H1 (cell line): Measurements from ENCODE around the gene NME3. TPM values are rescaled to one million over a fixed set of nuclear protein-coding genes. Genes with fewer than 3 reads are reported as not detected.

Experiments used
- CTCF ChIA-PET: fragments of 300-600 bp; sonication (Branson Sonifier 250); formaldehyde crosslinking; loops from one replicate; lab custom pipeline; 2021; ENCODE audit not compliant: partially characterized antibody; lab: Charles Lee
- POLR2A ChIA-PET: fragments of 300-600 bp; sonication (Branson Sonifier 250); formaldehyde crosslinking; loops from one replicate; lab custom pipeline; 2021; ENCODE audit warnings: inconsistent platforms; ENCODE audit not compliant: partially characterized antibody; lab: Charles Lee
- DNase-seq, 2 experiments: peaks; one replicate each; pipeline versions ENCODE4 v3.0.0 to v3.0.0-alpha.2; 2010 to 2022; ENCODE audit warnings: low spot score in 2 of 2, low read depth in 1 of 2, mixed read lengths in 1 of 2
- FAIRE-seq: peaks from 2 replicates; lab custom pipeline; 2011; peaks lifted over from hg19 to GRCh38; lab: Jason Lieb, UNC
- H2AFZ ChIP-seq: 2 replicates; pipeline ENCODE4 v1.8.1; 2012; ENCODE audit warnings: low read length, inconsistent platforms
- H2AK5ac ChIP-seq: 2 replicates; pipeline ENCODE4 v1.6.1; 2013; ENCODE audit warnings: low read depth, low read length
- H2BK120ac ChIP-seq: replicated peaks from 2 replicates; pipeline ENCODE3; 2013; ENCODE audit warnings: low read depth, low read length, inconsistent platforms
- H2BK12ac ChIP-seq: 2 replicates; pipeline ENCODE4 v1.6.1; 2013; ENCODE audit warnings: low read depth, low read length
- H2BK15ac ChIP-seq: 2 replicates; pipeline ENCODE4 v1.6.1; 2013; ENCODE audit warnings: low read length
- H2BK20ac ChIP-seq: 2 replicates; pipeline ENCODE4 v1.6.1; 2013; ENCODE audit warnings: low read length
- H2BK5ac ChIP-seq: 2 replicates; pipeline ENCODE4 v1.6.1; 2013; ENCODE audit warnings: low read depth, low read length
- H3K14ac ChIP-seq: 2 replicates; pipeline ENCODE4 v1.6.1; 2013; ENCODE audit warnings: inconsistent platforms; ENCODE audit not compliant: insufficient read length
- H3K18ac ChIP-seq: 2 replicates; pipeline ENCODE4 v1.6.1; 2013; ENCODE audit warnings: low read length; ENCODE audit errors: extremely low read depth
- H3K23ac ChIP-seq: 2 replicates; pipeline ENCODE4 v1.6.1; 2013; ENCODE audit warnings: inconsistent platforms; ENCODE audit not compliant: insufficient read length
- H3K23me2 ChIP-seq: 2 replicates; pipeline ENCODE4 v1.6.1; 2013; ENCODE audit warnings: low read depth, low read length
- H3K27ac ChIP-seq: 2 replicates; pipeline ENCODE4 v1.6.1; 2011; ENCODE audit warnings: low read depth, low read length, inconsistent platforms
- H3K27me3 ChIP-seq, 4 experiments: replicated peaks in 1 of 4; 1 replicate in 1 of 4; 2 replicates in 3 of 4; pipeline versions ENCODE4 v1.6.1 to v1.8.1; 2011 to 2013; ENCODE audit warnings: low read length in 3 of 4, mild to moderate bottlenecking in 3 of 4, inconsistent platforms in 2 of 4, mixed read lengths in 2 of 4, moderate library complexity in 1 of 4; ENCODE audit not compliant: control insufficient read depth in 3 of 4, insufficient read depth in 3 of 4; ENCODE audit errors: extremely low read depth in 1 of 4
- H3K36me3 ChIP-seq, 4 experiments: 2 replicates each; pipeline versions ENCODE4 v1.6.1 to v1.8.1; 2011 to 2013; ENCODE audit warnings: mild to moderate bottlenecking in 4 of 4, low read length in 3 of 4, moderate library complexity in 2 of 4, control low read depth in 1 of 4, inconsistent platforms in 1 of 4; ENCODE audit not compliant: insufficient read depth in 4 of 4, control insufficient read depth in 2 of 4
- H3K4ac ChIP-seq: replicated peaks from 2 replicates; pipeline ENCODE3; 2013; ENCODE audit warnings: low read length, low read depth, mixed read lengths, inconsistent platforms; ENCODE audit not compliant: insufficient read length
- H3K4me1 ChIP-seq, 4 experiments: replicated peaks in 1 of 4; 1 replicate in 1 of 4; 2 replicates in 3 of 4; pipeline versions ENCODE4 v1.6.1 to v1.8.1; 2011 to 2013; ENCODE audit warnings: low read length in 3 of 4, inconsistent platforms in 2 of 4, mixed read lengths in 1 of 4; ENCODE audit not compliant: insufficient read depth in 4 of 4, control insufficient read depth in 3 of 4
- H3K4me2 ChIP-seq, 2 experiments: 2 replicates each; pipeline versions ENCODE4 v1.6.1 to v1.8.1; 2011 to 2013; ENCODE audit warnings: low read depth in 2 of 2, low read length in 2 of 2, control low read depth in 1 of 2, inconsistent platforms in 1 of 2, mild to moderate bottlenecking in 1 of 2; ENCODE audit not compliant: insufficient read depth in 1 of 2
- H3K4me3 ChIP-seq, 4 experiments: fragments of 200-600, 300-600 bp in 1 of 4; sonication (generic), shearing (Covaris generic), sonication (Bioruptor Twin) in 1 of 4; 2 replicates each; pipeline versions ENCODE4 v1.5.1 to v1.8.1; 2011 to 2016; ENCODE audit warnings: low read length in 4 of 4, low read depth in 3 of 4, control low read depth in 2 of 4, inconsistent platforms in 2 of 4, mild to moderate bottlenecking in 2 of 4, mixed read lengths in 1 of 4, moderate library complexity in 1 of 4; ENCODE audit not compliant: insufficient read depth in 2 of 4; ENCODE audit errors: extremely low read depth in 1 of 4
- H3K56ac ChIP-seq: replicated peaks from 2 replicates; pipeline ENCODE3; 2013; ENCODE audit warnings: low read depth, mild to moderate bottlenecking, mixed read lengths, low read length, inconsistent platforms; ENCODE audit not compliant: insufficient read length
- H3K79me1 ChIP-seq: 2 replicates; pipeline ENCODE4 v1.6.1; 2013; ENCODE audit warnings: low read depth, low read length, control low read depth
- H3K79me2 ChIP-seq, 2 experiments: 2 replicates each; pipeline versions ENCODE4 v1.6.1 to v1.8.1; 2012 to 2013; ENCODE audit warnings: low read length in 2 of 2, mild to moderate bottlenecking in 2 of 2, inconsistent platforms in 1 of 2; ENCODE audit not compliant: insufficient read depth in 2 of 2, control insufficient read depth in 1 of 2
- H3K9ac ChIP-seq, 4 experiments: replicated peaks in 1 of 4; 1 replicate in 1 of 4; 2 replicates in 3 of 4; pipeline versions ENCODE4 v1.6.1 to v1.8.1; 2011 to 2013; ENCODE audit warnings: low read depth in 3 of 4, low read length in 3 of 4, control low read depth in 2 of 4, mild to moderate bottlenecking in 2 of 4, moderate library complexity in 2 of 4, inconsistent platforms in 1 of 4; ENCODE audit errors: extremely low read depth in 1 of 4
- H3K9me3 ChIP-seq, 2 experiments: 2 replicates each; pipeline versions ENCODE4 v1.6.1 to v1.8.1; 2012 to 2013; ENCODE audit warnings: mild to moderate bottlenecking in 2 of 2, moderate library complexity in 2 of 2, control low read depth in 1 of 2, inconsistent platforms in 1 of 2, low read depth in 1 of 2, low read length in 1 of 2, mixed read lengths in 1 of 2; ENCODE audit not compliant: insufficient read depth in 2 of 2
- H4K20me1 ChIP-seq, 2 experiments: replicated peaks in 1 of 2; 2 replicates each; pipeline versions ENCODE3 to v1.8.1; 2011 to 2013; ENCODE audit warnings: inconsistent platforms in 2 of 2, low read length in 2 of 2, mild to moderate bottlenecking in 1 of 2; ENCODE audit not compliant: insufficient read depth in 2 of 2, control insufficient read depth in 1 of 2
- H4K5ac ChIP-seq: 2 replicates; pipeline ENCODE4 v1.6.1; 2013; ENCODE audit warnings: low read length, low read depth, mixed read lengths, inconsistent platforms; ENCODE audit not compliant: insufficient read length
- H4K8ac ChIP-seq: 2 replicates; pipeline ENCODE4 v1.8.0; 2013; ENCODE audit warnings: mild to moderate bottlenecking, moderate library complexity, low read length, inconsistent platforms; ENCODE audit not compliant: insufficient read depth; ENCODE audit errors: extremely low read depth
- H4K91ac ChIP-seq: replicated peaks from 2 replicates; pipeline ENCODE3; 2013; ENCODE audit warnings: low read length, mixed read lengths, inconsistent platforms; ENCODE audit not compliant: insufficient read length
- ASH2L ChIP-seq: fragments of 200-600, 300-600 bp; sonication (generic); IDR thresholded peaks from one replicate; pipeline ENCODE4 v1.7.1; 2017; ENCODE audit warnings: low read length
- CBX8 ChIP-seq: fragments of 300-800, 300-1000 bp; sonication (generic); IDR thresholded peaks from 2 replicates; pipeline ENCODE4 v1.7.1; 2016; ENCODE audit warnings: low read depth, low read length, borderline replicate concordance
- EGR1 ChIP-seq: IDR thresholded peaks from 2 replicates; pipeline ENCODE4 v1.6.1; 2011; ENCODE audit warnings: low read depth, low read length, borderline replicate concordance
- FOSL1 ChIP-seq: IDR thresholded peaks from 2 replicates; pipeline ENCODE4 v1.6.1; 2011; ENCODE audit warnings: mild to moderate bottlenecking, low read depth, low read length, moderate library complexity; ENCODE audit not compliant: insufficient read depth
- JUND ChIP-seq: IDR thresholded peaks from 2 replicates; pipeline ENCODE4 v1.6.1; 2011; ENCODE audit warnings: mild to moderate bottlenecking, improper control_type of control experiment, low read length
- POLR2AphosphoS5 ChIP-seq: IDR thresholded peaks from 2 replicates; pipeline ENCODE4 v1.6.1; 2011; ENCODE audit warnings: low read depth, low read length
- RBBP5 ChIP-seq: IDR thresholded peaks from 2 replicates; pipeline ENCODE4 v1.7.1; 2012; ENCODE audit warnings: low read depth, mild to moderate bottlenecking, inconsistent platforms, low read length, moderate library complexity, borderline replicate concordance
- RFX5 ChIP-seq: IDR thresholded peaks from 2 replicates; pipeline ENCODE4 v1.6.1; 2011; ENCODE audit warnings: low read depth, low read length, improper control_type of control experiment, borderline replicate concordance
- SAP30 ChIP-seq: fragments of 300-600 bp; sonication (generic); IDR thresholded peaks from 2 replicates; pipeline ENCODE4 v1.7.1; 2012; ENCODE audit warnings: low read length, moderate library complexity, mild to moderate bottlenecking, inconsistent platforms; ENCODE audit not compliant: insufficient read depth, insufficient replicate concordance
- SP4 ChIP-seq: IDR thresholded peaks from 2 replicates; pipeline ENCODE4 v1.6.1; 2012; ENCODE audit warnings: low read length, inconsistent platforms
- TEAD4 ChIP-seq: IDR thresholded peaks from 2 replicates; pipeline ENCODE4 v1.6.1; 2012; ENCODE audit warnings: low read depth, low read length, inconsistent platforms, mixed read lengths
- WGBS, 2 experiments: shearing (Covaris generic) in 1 of 2; methylation state at CpG; one replicate each; pipeline versions ENCODE4 v1.1.6 to v1.1.7; 2013 to 2015; ENCODE audit warnings: low lambda C conversion rate in 2 of 2, mixed read lengths in 2 of 2, inconsistent platforms in 1 of 2, low coverage in 1 of 2, missing lambda C conversion rate in 1 of 2; ENCODE audit not compliant: insufficient replicate concordance in 2 of 2, insufficient coverage in 1 of 2, insufficient read length in 1 of 2; ENCODE audit errors: extremely low coverage in 1 of 2, missing lambda C conversion rate in 1 of 2; 5-methylcytosine and 5-hydroxymethylcytosine counted together
- polyA plus RNA-seq, 7 experiments: library from polyadenylated mRNA; depleted of rRNA in 3 of 7; stranded (reverse) in 5 of 7; unstranded in 2 of 7; fragments of >200 nt in 5 of 7; fragments of 200-250 nt in 2 of 7; gene quantifications; 1 replicate in 5 of 7; 2 replicates in 1 of 7; 4 replicates in 1 of 7; pipeline versions ENCODE4 v1.2.1 to v1.2.3, GENCODE V29; 2011 to 2013; ENCODE audit warnings: missing spikeins in 2 of 7, mixed read lengths in 2 of 7
- total RNA-seq: library from RNA; stranded (reverse); fragmentation: NEBNext Ultra II Directional; extraction: Animal tissue kit (Norgen Biotek cat#: 25700); gene quantifications from 2 replicates; pipeline ENCODE4 v1.2.1, GENCODE V29; 2021
- TF ChIP-seq, protein P1 (sequence below): IDR thresholded peaks from 2 replicates; pipeline ENCODE4 v1.6.1; 2012; ENCODE audit warnings: inconsistent platforms

NME3 gene
- total and polyA plus RNA-seq, 2 of the 8 experiments (the other 6 are each of a cell fraction or from before 2014, with no cell fraction given): 72.5 to 163 TPM

DNA sequence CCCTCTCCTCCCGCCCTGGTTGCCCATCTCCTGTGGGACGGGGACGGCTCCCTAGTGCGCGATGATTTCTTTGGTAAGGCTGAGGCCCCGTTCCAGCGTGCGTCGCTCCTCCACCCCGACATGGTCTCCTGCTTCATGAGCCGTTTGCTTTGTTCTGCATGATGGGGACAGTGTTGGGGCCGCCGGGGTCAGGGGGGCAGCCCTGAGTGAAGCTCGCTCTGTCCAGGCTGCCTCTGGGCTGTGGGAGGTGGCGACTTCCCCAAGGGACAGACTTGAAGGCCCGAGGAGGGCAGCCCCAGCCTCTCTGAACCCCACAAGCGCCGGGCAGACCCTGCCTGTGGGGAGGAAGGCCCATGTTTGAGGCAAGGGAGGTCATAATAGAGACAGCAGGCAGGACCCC lies 12.4 kb downstream of the NME3 start:
- Histone ChIP-seq H4K5ac (no peak overlapping the region), H3K23me2 (no peaks in the 10 kb centered on the region; the same call in 1 of the 2 replicates), H3K4me2 (no peak overlapping the region), H2BK15ac (no peak overlapping the region), H4K8ac (no peak overlapping the region), H3K23ac (no peak overlapping the region), H2BK5ac (no peak overlapping the region), H3K9me3 (no peaks in the 10 kb centered on the region; a peak in 1 of 4 replicates), H3K9ac (no peak overlapping the region), H3K4me1 (peaks cover 0 to 5% (median 1%) of the 10 kb centered on the region in 4 experiments; a peak in 5 of 7 replicates), H2BK12ac (no peak overlapping the region), H3K27ac (no peak overlapping the region), H3K36me3 (no peaks in the 10 kb centered on the region; a peak in 1 of 8 replicates), H2BK120ac (no peak overlapping the region), H4K20me1 (peaks cover 0 to 6% of the 10 kb centered on the region in 2 experiments), H2AFZ (no peak overlapping the region), H3K14ac (no peak overlapping the region), H3K4ac (no peak overlapping the region), H3K18ac (no peak overlapping the region), H2BK20ac (no peak overlapping the region), H4K91ac (no peak overlapping the region), H3K56ac (no peak overlapping the region), H2AK5ac (no peak overlapping the region), H3K4me3 (no peak overlapping the region), H3K79me1 (no peaks in the 10 kb centered on the region), H3K27me3 (no peaks in the 10 kb centered on the region; a peak in 1 of 7 replicates), H3K79me2 (no peaks in the 10 kb centered on the region)
- POLR2A ChIA-PET: interaction anchor here (0.8 to 3.4 kb wide), 4 partner anchors 11 to 81 kb away, joined by 3 to 29 read pairs (median 4); partner anchors contain the start of genes EME2, JPT2, MRPS34 and NME3
- FAIRE-seq (no peak), DNase-seq (no peak)
- CTCF ChIA-PET: interaction anchor here (0.7 to 1.5 kb wide), 5 partner anchors 11 to 266 kb away, joined by 3 to 4 read pairs (median 3); partner anchors contain the start of genes MAPK8IP3 and TELO2
- TF ChIP-seq RFX5 (no peak), CBX8 (no peak), EGR1 (no peak), SP4 (no peak), JUND (no peak), POLR2AphosphoS5 (no peak), TEAD4 (no peak), RBBP5 (no peak), ASH2L (no peak), FOSL1 (no peak), SAP30 (no peak)
- TF ChIP-seq, protein P1, sequence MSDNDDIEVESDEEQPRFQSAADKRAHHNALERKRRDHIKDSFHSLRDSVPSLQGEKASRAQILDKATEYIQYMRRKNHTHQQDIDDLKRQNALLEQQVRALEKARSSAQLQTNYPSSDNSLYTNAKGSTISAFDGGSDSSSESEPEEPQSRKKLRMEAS: no peak
- 88% methylated on average over 17 of the region's 18 CpGs; no CpG with 5 or more reads in 1 of the 2 experiments for WGBS, 2 experiments
